HG03025 (cell line): ENCODE data around the gene BBS9.

Experiments used
- ATAC-seq: cut with Tn5 transposase; IDR thresholded peaks from one replicate; pipeline ENCODE4 v1.9.1; 2021; ENCODE audit warnings: mild to moderate bottlenecking, moderate library complexity; ENCODE audit not compliant: unreplicated experiment, low FRiP score

The BBS9 gene

DNA sequence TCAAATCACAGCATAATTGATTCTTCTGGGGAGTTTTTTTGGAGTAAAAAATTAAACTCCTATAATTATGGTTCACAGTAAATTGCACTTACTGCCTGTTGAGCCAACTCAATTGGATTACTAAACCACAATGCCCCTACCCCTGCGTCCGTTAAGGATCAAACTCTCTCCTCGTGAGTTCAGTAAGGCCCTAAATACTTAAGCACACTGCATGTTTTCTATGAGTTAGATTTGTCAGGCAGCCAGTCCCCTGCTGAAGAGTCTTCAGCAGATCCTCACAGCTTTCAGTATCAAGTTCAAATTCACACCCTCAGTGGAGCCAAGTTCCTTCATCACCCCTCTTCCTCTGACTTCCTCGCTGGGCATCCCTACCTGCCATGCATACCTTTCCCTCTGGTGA is 501.0 kb downstream of the BBS9 start:
- no peak for ATAC-seq

DNA sequence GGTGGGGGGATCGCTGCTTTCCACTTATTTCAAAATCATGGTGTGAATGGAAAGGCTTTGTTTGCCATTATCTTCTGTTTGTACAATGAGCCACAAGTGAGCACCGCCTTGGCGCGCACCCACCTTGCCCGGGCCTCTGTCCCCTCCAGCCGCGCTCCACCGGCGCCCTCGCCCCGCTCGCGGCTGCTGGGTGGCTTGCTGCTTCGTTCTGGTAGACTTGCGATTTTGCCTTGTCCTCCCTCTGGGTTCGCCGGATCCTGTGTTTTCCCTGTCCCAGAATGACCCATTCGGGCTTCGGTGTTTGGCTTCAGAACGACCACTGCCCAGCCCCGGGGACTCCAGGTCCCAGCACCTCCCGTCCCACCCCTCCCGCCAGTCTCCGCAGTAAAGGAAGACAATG is 503.0 kb downstream of the BBS9 start:
- no peak for ATAC-seq

DNA sequence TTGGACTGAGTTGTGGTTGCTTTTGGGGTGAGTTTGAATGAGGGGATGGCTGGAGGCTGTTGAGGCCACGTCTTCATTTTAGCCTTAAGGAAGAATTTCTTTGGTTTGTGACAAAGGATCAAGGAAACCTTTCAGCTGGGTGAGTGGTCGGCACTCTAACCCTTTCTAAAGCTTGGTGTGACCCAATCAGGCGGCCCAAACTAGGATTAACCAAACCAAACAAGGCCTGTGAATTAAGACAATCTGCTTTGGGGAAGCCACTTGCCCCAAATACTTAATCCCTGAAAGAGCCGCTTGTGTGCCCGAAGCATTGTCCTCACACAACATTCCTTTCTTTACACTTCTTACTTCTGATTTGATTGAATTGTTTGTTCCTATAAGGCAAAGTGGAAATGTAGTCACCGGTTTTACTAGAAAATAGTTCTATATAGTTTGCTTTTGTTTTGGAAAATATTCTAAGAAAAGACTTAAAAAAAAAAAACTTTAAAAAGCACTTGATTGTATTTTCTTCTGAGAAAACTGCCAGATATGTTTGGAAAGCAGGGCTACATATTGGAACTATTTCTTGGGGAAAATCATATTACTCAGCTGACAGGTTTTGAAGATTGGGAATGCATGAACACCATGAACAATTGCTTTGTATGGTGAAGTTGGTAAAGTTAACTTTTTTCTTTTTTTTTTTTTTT is 503.6 kb downstream of the BBS9 start:
- ATAC-seq: no peak

DNA sequence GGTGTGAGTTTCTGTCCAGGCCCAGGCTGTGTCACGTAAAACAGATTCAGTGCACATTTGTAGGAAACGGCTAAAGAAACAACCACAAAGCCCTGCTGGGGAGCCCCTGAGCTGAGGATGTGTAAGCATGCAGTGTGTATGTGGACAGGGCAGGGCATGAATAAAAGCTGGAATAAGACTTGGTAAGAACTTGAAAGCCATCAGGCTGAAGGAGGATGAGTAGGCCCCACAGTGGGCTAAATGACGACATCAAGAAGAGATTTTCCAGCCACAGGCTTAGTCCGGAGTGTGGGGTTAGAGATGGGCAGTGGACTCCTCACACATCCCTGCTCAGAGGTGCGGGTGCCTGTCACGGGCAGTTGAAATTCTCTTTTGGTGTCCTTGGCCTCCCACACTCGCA is 505.2 kb downstream of the BBS9 start:
- ATAC-seq: no peak

DNA sequence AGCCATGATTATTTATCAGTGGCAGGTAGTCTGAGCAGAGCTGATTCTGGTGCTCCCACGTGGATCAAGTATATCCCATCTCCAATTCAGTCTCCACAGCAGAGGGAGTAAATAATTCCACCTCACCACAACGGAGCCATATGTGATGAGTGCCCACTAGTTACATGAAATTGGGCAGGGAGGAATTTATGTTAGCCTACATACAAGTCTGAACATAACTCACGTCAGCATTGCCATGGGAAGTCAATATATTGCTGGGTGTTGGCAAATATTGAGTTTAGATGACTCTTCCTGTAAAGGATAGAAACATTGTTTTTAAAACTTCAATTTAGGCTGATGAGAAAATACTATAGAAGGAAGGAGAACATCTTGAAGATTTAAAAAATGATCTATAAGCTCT is 507.0 kb downstream of the BBS9 start:
- ATAC-seq: no peak

DNA sequence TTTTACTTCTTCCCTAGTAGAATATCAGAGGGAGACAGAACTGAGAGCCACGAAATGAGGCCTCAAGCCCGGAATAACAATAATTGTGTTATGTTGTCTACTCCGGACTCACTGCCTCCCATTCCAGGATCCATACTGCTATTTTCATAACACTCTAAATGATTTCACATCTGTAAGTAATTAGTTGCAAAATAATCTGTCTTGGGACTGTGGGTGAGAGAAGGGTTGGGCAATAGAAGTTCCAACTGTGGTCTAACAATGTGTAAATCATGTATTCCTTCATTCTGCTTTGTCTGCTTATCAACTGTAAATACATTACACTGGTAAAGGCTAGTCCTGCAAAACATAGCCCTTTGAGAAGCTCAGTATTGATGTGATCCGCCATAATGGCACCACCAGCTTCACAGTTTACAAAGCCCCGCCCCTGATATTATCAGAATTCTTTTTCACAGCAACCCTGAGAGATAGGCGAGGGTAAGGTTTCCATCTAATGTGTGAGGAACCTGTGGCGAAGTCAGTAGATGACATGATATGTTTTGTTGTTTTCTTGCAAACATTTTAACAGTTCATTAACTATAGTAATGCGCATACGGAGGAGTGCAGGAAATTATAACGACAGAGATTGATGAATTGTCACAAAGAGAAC is 510.3 kb downstream of the BBS9 start:
- no peak for ATAC-seq

- no peak for ATAC-seq
These were observed 511.4 kb downstream of the BBS9 start for GRCh38 chr7:33640741-33641140.

GRCh38 chr7:33642312-33642711 is 512.9 kb downstream of the BBS9 start:
- ATAC-seq: no peak

GRCh38 chr7:33643530-33643929 is 514.2 kb downstream of the BBS9 start:
- no peak for ATAC-seq

DNA sequence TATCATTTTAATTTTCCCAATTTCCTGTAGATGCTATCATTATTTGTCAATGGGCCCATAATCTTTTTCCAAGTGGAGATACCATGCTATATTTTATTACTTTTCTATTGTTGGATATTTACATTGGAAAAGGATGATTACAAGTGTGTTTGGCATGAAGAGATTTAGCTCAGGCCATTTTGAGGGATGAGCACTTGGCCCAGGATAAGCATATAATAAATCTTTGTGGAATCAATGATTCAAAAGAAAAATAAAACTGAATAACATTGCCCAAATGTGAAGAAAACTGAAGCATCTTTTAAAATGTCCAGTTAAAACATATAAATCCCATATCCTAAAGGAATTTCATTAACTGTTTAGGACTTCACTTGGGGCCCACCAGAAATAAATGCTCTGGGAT is 515.1 kb downstream of the BBS9 start:
- no peak for ATAC-seq

DNA sequence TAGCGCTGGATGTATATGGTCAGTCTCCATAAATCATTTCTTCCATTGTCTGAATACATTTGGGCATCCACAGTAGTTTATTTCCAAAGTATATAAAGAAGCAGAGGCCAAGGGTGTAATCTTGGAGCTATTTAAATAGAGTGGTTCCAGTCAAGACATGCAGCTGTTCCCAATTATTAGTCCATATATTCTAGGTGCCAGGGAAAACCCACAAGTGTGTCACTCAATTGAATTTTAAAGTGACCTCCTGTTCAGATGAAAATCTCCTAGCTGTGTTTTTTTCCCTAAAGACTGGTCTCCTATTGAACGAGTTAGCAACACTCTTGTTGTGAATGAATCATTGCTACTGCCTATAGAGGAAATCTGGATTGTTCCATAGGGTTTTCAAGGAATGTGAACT is 515.7 kb downstream of the BBS9 start:
- no peak for ATAC-seq

DNA sequence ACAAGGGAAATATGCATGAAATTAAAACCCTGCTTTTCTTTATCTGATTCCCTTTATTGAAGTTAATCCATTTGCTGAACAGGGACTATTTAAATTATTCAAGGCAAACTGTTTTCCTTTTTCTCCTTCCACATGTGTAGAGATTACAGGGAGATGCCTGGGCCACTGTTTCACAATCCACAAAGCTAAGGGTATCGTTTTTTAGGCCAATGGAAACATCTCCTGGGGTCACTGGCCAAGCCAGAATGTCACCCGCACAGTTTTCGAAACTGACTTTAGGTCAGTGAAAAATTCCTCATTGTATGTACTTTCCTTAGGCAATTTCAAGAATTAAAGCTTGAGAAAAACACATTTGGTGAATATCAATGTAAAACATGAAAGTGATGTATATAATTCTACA is 516.8 kb downstream of the BBS9 start:
- ATAC-seq: no peak

DNA sequence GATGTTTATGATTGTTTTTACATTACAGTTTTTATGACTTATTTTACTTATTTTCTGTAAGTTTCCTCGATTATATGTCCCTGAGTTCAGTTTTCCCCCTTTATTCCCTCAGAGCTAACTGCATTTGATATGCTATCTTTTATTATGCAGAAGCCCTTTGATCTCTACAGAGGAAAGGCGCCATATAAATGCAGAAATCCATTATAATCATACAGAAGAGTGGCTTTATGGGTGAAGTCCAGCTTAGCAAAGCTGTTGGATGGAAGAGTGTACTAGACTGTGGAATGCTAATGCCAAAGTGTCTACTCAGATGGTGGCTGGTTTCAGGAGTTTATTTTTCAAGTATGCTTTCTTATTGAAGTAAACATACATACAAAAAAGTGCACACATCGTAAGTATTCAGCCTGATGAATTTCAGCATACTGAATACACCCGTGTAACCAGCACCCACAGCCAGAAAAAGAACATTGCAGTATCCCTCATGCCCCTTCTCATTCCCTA is 517.6 kb downstream of the BBS9 start:
- no peak for ATAC-seq

DNA sequence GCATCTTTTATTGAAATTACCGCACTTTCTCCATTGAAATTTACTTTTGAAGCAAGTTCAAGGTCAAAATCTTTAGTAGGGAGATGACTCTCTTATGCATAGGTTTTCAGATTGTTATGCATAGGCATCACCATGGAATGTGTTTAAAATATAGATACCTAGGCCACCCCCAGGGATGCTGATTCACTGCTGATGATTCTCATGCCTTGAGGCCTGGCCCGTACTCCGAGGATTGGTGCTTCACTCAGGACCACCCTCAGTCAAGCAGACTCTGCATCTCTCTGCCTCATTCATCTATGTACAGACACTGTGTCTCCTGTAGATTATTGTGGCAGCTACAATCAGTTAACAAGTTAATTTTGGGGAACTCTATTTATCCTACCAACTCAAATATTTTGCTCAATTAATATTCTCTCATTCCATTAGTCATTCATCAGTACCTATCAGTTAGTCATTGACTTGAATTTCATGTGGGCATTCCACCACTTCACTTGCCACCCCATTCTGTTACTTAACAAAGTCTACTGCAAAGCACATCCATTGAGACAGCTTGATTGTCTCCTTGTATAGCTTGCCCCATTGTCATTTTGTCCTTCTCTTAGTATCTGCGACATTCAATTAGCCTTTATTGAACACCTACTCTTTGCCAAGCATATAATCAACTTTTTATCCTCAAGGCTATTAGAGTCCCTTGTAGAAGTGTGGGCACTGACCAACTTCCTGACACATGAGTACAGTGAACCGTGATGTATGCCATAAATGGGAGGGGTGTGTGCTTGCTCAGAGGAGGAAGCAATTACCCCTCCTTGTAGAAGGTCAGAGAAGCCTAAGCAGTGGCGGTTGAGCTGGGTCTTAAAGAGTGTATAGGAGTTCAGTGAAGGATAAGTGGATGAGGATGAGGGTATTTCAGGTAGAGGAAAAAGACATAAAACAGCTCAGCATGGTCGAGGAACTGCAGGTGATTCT is 520.4 kb downstream of the BBS9 start:
- ATAC-seq: no peak

- no peak for ATAC-seq
These were observed 521.5 kb downstream of the BBS9 start for GRCh38 chr7:33650828-33651227.

- ATAC-seq: no peak
These were observed 522.7 kb downstream of the BBS9 start for GRCh38 chr7:33651998-33652515.

DNA sequence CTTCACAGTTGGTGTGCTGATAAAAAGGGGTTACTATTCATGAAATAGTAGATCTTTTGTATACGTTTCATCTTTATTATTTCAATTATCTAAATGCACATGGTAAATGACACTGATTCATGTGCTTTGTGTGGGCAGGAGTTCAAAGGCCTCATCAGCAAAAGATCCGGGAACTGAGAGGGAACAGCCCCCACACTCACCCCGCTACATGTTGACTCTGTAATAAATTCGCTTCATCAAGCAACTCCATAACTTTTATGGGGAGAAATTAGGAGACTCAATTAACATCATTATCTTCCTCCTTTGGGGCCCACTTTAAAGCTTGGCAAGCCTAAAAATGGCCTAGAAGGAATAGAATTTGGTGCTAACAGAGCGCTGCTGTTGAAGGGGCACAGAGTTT is 525.3 kb downstream of the BBS9 start:
- ATAC-seq: no peak
